ENCODE data around the gene MRPL28.
"Not testable (repeated sequence)": the region's sequence is repeated elsewhere in the genome, so short reads cannot be mapped to it uniquely, and the experiment has no call there.

The MRPL28 gene

DNA sequence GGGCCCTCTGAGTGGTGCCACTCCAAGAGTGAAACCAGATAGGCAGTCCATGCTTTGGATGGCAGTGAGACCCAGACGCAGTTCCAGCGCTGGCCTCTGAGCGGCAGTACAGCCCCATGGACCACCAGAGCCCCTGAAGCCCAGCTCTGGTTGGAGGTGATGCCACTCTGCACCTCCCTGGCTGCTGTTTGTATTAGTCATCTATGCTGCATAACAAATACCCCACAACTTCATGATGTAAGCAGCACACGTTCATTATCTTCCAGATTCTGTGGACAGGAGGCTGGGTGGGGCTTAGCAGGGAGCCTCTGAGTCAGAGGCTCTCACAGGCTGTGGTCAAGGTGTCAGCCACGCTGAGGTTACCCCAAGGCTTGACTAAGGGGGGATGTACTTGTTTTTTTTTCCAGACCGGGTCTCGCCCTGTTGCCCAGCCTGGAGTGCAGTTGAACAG, 21.6 kb upstream of the MRPL28 start:
- in situ Hi-C loops (cut with HindIII; ENCODE audit: low sequenced_read_pairs): no loop called here

DNA sequence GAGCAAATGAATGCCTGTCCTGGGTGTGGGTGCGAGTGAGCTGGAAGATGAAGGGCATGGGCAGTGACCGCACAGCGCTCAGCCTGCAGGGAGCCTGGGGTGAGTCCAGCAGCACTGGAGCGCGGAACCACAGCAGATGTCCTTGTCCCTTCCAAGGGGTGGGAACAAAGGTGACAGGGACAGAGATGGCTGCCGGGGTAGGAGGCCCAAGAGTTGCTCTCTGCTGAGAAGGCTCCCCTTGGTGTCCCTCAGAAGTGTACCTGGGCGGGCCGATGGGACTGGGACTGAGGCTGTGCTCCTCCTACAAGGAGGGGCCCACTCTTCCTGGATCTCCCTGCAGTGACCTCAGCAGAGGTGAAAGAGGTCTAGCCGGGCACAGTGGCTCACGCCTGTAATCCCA, 19.0 kb upstream of the MRPL28 start:
- in situ Hi-C loops (cut with HindIII; ENCODE audit: low sequenced_read_pairs): no loop called here

DNA sequence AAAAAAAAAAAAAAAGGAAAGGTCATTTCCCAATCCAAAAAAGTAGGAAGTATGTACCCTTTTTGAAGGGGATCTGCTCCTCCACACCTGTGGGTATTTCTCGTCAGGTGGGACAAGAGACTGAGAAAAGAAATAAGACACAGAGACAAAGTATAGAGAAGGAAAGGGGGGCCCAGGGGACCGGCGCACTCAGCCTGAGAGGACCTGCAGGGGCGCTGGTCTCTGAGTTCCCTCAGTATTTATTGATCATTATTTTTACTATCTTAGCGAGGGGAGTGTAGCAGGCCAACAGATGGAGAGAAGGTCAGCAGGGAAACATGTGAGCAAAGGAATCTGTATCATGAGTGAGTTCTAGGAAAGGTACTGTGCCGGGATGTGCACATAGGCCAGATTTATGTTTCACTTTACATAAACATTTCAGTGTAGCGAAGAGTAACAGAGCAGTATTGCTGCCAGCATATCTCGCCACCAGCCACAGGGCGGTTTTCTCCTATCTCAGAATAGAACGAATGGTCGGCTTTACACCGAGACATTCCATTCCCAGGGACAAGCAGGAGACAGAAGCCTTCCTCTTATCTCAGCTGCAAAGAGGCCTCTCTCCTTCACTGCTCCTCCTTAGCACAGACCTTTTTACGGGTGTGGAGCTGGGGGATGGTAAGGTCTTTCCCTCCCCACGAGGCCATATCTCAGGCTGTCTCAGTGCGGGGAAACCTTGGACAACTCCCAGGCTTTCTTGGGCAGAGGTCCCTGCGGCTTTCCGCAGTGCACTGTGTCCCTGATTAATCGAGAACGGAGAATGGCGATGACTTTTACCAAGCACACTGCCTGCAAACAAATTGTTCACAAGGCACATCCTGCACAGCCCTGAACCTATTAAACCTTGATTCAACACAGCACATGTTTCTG, 17.7 kb upstream of the MRPL28 start:
- in situ Hi-C loops (cut with HindIII; ENCODE audit: low sequenced_read_pairs): not testable (repeated sequence)

DNA sequence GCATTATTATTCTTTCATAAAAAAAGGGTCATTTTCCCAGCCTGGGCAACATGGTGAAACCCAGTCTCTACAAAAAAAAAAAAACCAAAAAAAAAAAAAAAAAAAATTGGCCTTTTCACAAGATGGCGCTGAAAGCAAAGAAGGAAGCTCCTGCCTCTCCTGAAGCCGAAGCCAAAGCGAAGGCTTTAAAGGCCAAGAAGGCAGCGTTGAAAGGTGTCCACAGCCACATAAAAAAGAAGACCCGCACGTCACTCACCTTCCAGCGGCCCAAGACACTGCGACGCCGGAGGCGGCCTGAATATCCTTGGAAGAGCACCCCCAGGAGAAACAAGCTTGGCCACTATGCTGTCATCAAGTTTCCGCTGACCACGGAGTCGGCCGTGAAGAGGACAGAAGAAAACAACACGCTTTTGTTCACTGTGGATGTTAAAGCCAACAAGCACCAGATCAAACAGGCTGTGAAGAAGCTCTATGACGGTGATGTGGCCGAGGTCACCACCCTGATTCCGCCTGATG, 16.4 kb upstream of the MRPL28 start:
- in situ Hi-C loops (cut with HindIII; ENCODE audit: low sequenced_read_pairs): no loop called here

DNA sequence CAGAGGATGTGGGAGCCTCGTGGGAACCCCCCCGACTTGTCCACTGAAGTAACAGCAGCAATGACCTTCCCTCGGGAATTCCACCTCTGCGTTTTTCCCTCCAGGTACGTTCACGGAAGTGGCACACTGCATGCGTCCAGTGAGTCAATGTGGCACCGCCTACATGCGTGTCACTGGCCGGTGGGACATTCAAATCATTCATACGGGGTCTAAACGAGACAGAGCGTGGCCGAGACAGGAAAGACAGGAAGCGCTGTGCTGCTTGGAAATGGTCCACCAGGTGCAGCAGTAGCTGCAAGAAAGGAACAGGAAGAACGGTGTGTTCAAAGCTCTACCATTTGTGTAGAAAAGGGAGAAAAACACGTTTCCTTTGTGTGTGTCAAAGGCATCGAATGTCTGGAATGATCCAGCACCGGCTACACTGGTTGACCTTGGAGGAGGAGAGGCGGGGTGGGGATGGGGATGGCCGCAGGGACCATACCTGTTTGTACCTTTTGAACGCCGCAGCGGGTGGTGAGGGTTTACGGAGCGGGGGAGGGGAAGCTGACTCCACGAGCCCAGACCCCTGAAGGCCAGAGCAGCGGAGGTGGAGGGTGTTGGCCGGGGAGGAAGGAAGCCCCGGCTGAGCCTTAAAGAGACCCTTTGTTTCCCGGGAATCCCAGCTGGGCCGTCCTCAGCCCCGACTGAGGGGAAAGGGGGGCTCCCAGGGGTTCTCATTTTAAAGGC, 13.2 kb upstream of the MRPL28 start:
- in situ Hi-C loops (cut with HindIII; ENCODE audit: low sequenced_read_pairs): no loop called here

DNA sequence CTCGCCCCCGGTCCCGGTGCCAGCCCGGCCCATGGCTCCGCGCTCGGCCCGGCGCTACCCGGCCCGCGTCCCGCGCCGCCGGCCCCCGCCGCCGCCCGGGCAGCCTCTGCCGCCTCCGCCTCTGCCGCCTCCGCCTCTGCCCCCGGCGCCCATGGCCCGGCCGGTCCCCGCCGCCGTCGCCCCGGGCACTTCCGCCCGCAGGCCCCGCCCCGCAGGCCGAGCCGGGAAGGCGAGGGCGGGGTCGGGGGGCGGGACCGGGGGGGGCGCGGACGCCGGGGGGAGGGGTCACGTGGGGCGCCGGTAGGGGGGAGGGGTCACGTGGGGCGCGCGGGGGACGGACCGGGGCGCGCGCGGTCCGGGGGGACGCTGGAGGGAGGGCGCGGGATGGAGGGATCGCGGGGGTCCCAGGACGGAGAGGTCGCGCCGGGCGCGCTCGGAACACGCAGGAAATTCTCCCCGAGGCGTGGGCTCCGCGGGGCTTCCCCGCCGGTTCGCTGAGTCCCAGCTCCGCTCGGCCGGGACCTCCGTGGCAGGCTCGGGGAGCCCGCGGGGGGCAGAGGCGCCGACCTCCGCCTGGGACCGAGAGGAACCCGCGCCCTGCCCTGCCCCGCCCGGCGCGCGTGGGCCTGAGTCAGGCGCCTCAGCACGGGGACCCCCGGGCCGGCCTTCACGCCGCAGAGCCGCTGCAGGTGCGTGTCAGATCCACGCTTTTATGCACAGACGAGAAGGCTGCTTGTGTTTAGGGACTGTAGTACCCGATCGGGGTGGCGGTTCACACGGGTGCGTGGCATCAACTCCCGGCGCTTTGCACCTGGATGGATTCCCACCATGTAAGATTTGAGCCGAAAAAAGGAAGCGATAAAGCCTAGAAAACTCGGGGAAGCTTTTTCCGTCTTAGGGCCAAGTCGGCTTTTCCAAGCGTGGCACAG, 11.7 kb upstream of the MRPL28 start, which contains the start of gene PGAP6:
TSS of gene PGAP6 (minus strand) at position 190 of the 929 bp plus-strand sequence. CDS start at position 33, 157 bp downstream.
- in situ Hi-C loops (cut with HindIII; ENCODE audit: low sequenced_read_pairs): no loop called here

DNA sequence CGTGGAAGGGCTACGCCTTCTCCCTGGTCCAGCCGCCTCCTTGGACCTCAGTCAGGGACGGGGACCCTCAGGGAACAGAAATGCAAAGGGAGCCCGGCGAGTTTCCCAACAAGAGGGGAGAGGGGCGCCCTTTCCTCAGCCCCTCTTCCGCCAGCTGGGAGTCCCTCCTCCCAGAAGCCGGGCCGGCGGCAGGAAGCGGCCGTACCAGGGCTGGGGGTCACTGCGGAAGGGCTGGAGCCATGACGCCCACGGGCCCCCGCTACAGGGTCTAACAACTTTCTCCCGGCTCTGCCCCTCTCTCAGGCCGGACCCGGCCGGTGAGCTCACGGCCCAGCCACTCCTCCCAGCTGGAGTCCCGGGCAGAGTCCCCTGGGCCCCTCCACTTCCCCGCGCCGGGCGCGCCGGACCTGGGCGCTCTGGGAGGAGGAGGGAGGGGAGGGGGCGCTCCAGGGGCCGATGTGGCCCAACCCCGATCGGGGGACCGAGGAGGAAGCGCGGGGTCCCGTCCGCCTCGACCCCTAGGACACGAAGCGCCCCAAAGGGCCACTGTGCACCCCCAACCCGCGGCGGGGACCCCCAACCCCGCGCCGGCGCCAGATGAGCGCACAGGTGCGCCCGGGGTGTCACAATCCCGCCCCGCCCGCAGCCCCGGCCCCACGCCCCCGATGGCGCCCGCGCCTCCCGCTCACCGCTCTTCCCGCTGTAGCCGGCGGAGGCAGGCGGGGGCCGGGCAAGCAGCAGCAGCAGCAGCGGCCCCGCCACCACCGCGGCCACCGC, 10.9 kb upstream of the MRPL28 start:
- in situ Hi-C loops (cut with HindIII; ENCODE audit: low sequenced_read_pairs): no loop called here

DNA sequence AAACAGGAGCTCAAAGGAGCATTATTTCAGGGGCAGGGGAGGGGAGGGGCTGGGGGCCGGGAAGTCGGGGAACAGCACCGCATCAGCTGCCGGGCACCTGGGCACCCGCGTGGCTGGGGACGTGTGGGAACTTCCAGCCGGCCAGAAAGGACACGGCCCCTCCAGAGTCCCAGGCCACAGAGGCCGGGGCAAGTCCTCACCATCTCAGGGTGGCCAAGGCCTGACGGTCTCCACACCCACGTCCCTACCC, 10.3 kb upstream of the MRPL28 start:
- in situ Hi-C loops (cut with HindIII; ENCODE audit: low sequenced_read_pairs): no loop called here

DNA sequence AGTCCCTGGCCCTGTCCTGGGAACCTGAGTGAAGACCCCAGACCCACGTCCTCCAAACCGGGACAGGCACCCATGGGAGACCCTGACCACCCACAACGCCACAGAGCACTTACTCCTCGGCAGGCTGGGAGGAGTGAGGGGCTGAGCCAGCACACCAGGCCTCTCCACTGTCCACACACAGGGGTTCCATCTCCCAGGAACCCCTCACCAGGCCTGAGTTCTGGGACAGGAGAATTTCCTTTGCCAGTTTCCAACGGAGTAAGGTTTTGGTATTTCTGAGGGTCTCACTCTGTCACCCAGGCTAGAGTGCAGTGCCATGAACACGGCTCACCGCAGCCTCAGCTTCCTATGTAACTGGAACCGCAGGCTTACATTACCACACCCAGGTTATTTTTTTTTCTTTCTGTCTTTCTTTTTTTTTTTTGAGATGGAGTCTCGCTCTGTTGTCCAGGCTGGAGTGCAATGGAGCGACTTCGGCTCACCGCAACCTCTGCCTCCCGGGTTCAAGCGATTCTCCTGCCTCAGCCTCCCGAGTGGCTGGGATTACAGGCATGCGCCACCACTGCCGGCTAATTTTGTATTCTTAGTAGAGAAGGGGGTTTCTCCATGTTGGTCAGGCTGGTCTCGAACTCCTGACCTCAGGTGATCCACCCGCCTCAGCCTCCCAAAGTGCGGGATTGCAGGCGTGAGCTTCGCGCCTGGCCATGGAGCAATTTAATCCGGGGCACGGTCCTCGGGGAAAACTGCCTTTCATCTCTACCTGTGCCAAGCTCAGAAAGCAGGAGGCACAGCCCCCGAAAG, 9.8 kb upstream of the MRPL28 start:
- in situ Hi-C loops (cut with HindIII; ENCODE audit: low sequenced_read_pairs): no loop called here

DNA sequence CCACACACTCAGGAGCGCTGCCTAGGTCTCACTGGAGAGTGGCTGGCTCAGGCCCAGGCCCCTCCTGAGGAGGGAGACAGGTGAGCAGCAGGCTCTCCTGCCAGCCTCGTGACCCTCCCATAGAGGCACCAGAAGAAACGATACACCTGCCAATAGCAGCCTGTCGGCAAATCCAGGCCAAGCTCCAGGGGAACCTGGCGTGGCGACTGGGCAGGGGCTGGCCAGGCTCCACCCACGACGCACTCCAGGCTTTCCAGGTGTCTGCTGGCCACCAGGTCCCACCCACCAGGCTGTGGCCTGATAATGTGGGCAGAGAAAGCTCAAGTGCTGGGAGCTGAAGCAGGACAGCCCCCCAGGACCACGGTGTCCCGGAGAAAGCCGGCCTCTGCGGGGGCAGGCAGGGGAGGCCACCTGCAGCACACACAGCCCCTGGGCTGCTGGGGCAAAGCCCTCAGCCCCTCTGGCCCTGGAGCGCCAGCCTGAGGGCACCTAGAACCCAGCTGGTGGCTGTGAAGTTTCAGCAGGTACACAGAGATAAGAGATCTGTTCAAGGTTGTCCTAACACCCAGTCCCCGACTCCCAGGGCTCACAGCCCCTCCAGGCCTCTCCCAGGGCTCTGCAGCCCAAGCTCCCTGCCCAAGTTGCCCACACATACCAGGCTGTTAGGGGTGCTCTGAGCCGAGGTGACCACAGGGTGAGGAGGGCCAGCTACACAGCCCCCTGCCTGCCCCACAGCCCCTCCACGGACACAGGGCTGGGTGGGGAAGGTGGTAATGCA, 9.0 kb upstream of the MRPL28 start:
- in situ Hi-C loops (cut with HindIII; ENCODE audit: low sequenced_read_pairs): no loop called here

DNA sequence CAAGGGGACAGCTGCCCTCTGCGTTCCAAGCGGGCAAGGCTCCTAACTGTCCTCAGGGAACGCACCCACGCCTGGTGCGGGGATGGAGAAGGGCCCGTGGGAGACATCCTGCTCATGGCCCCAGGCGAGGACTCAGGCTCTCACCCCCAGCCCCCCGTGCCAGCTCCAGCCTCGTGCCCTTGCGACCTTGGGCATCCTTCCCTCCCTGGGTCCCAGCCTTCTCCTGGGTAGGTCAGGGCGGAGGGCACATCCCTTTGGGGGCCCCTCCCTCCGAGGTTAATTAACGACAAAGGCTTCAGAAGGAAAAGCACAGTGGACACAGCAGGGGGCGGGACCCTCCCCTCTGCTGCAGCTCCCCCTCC, 8.5 kb upstream of the MRPL28 start:
- in situ Hi-C loops (cut with HindIII; ENCODE audit: low sequenced_read_pairs): no loop called here

DNA sequence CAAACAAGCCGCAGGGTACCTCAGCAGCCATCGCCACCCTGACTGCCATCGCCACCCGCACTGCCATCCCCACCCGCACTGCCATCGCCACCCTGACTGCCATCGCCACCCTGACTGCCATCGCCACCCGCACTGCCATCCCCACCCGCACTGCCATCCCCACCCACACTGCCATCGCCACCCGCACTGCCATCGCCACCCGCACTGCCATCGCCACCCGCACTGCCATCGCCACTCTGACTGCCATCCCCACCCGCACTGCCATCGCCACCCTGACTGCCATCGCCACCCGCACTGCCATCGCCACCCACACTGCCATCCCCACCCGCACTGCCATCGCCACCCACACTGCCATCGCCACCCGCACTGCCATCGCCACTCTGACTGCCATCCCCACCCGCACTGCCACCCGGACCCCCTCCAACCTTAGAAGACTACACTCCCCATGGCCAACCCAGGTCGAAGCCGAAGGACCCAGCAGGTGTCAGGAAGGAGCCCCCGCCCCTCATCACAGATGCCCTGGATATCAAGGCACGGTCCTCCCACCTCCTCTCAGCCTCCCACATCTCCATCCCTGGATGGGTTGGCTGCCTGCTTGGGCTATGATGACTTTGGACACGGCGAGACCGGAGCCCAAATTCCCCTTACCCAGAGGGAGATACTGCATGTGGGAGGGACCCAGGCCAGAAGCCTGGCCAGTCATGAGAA, 7.9 kb upstream of the MRPL28 start:
- in situ Hi-C loops (cut with HindIII; ENCODE audit: low sequenced_read_pairs): not testable (repeated sequence)

DNA sequence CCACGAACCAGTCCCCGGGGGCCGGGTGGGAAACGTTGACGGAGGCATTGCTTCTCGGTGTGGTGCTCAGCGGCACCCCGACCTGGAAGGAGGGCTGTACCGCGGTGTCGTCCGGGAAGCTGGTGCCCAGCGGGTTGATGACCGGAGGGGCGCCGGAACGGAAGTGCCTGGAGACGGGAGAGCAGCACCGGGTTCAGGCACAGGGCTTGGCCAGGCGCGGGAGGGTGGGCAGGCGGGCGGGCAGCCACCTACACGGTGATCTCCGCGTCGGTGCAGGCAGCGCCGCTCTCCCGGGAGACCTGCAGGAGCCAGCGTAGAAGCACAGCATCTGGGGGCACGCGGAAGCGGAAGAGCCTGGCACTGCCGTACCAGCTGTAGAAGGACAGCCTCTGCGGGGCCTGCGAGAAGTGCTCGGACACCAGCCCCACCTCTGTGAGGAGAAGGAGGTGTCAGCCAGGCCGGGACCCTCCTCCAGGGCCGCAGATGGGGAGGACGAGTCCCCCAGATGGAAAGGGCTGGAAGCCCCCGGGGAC, 7.1 kb upstream of the MRPL28 start:
- in situ Hi-C loops (cut with HindIII; ENCODE audit: low sequenced_read_pairs): no loop called here

DNA sequence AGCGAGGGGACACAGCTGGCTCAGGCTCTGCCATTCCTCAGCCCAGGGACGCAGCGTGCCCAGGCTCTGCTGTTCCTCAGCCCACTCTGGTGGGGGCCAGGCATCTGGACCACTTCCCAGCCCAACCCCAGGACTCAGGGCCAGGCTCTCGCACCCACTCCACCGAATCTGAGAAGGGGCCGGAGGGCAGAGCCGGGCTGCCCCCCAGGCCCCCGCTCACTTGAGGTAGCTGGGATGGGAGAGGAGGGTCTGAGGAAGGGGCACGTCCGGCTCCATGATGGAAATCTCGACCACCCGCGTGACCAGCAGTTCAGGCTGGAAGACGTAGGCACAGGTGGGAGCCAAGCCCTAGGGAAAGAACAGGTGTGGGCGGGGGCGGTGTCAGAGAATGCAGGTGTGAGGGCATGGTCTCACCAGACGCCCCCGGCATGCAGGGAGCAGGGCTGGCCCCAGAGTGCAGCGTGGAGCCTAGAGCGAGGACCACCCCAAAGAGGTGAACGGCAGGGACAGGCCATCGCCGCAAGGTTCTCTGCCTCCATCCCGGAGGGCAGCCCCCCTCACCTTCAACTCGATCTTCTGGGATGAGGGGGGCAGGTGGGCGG, 6.6 kb upstream of the MRPL28 start:
- in situ Hi-C loops (cut with HindIII; ENCODE audit: low sequenced_read_pairs): no loop called here

DNA sequence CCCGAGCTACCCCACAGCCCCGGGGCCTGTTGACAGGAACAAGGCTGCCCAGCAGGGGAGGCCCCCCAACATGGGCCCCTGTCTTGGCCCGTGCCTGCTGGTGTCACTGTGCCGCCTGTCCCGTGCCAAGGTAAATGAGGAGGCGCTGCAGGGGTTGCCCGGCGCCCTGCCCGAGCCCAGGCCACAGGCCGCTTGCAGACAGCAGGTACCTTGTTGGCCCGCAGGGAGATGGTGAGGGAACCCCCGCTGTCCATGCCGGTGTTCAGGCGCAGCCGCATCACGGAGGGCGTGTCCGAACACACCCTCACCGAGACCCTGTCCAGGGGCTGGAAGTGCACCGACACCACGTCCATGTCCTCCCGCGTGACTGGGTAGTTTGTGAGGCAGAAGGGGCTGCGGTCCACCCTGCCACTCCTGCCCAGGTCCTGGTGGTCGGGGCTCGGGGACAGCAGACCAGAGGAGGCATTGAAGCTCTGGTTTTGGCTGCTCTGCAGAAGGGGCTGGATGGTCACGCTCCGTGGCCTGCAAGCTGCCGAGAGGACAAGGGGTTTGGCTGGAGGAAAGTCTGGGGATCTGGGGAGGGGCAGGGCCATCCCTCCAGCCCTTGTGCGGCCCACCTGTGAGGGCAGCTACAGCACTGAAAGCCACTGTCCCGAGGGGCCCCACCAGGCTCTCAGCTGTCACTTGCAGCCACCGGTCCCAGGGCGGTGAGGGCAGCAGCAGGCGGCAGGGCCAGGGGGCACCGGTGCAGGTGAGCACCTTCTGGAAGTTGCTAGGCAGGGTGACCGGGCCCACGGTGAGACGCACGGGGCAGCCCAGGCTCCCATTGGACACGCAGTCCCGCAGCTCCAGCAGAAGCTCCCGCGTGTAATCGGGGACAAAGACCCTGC, 5.8 kb upstream of the MRPL28 start:
- in situ Hi-C loops (cut with HindIII; ENCODE audit: low sequenced_read_pairs): no loop called here

DNA sequence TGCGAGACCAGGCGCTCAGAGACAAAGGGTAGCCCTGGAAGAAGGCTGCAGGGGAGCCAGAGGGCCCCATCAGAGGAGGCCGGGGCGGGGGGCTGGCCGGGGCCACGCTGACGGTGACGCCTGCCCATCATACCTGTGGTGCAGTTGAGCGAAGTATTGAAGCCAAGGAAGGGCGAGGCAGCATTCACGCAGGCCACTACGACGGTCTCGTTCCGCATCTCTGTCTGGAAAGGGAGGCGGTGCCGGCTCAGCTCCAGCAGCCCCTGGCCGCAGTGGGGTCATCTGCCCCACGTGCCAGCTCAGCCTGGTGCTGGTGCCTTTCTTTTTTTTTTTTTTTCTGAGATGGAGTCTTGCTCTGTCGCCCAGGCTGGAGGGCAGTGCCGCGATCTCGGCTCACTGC, 4.9 kb upstream of the MRPL28 start:
- in situ Hi-C loops (cut with HindIII; ENCODE audit: low sequenced_read_pairs): no loop called here

DNA sequence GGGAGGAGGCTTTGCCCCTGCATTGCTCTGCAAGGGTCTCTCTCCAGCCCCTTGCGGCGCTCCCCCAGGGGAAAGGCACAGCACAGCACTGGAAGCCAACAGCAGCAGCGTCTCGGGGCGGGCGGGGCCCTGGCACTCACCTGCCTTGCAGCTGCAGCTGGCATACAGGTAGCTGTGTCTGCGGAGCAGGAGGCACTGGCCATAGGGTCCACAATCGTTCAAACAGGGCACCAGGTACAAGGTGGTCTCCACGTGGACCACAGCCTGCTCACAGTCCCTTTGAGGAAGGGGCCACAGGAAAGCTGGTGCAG, 4.2 kb upstream of the MRPL28 start:
- in situ Hi-C loops (cut with HindIII; ENCODE audit: low sequenced_read_pairs): no loop called here
